HEK293 (cell line): ENCODE results near the gene MARCHF3.

Source experiments
- CTCF ChIP-seq: fragments of 450-650 bp; formaldehyde crosslinking; IDR thresholded peaks from 2 replicates; pipeline ENCODE4 v1.5.1; 2016; ENCODE audit warnings: missing biosample characterization, missing genetic modification characterization
- KLF1 ChIP-seq: fragments of 450-650 bp; formaldehyde crosslinking; IDR thresholded peaks from 2 replicates; pipeline ENCODE4 v1.5.1; 2016; ENCODE audit warnings: missing biosample characterization, missing genetic modification characterization
- MYNN ChIP-seq: fragments of 450-650 bp; formaldehyde crosslinking; IDR thresholded peaks from 2 replicates; pipeline ENCODE4 v1.5.1; 2016; ENCODE audit warnings: missing biosample characterization, missing genetic modification characterization, borderline replicate concordance
- ZBTB11 ChIP-seq: fragments of 450-650 bp; formaldehyde crosslinking; conservative IDR thresholded peaks from 2 replicates; pipeline ENCODE4 v1.5.1; 2016; ENCODE audit warnings: low read depth, missing biosample characterization, missing genetic modification characterization
- ZBTB17 ChIP-seq: fragments of 450-650 bp; formaldehyde crosslinking; IDR thresholded peaks from 2 replicates; pipeline ENCODE4 v1.5.1; 2016; ENCODE audit warnings: missing biosample characterization, missing genetic modification characterization
- ZNF423 ChIP-seq: fragments of 450-650 bp; formaldehyde crosslinking; IDR thresholded peaks from 2 replicates; pipeline ENCODE4 v1.5.1; 2016; ENCODE audit warnings: missing biosample characterization, missing genetic modification characterization
- ZNF518A ChIP-seq: fragments of 450-650 bp; formaldehyde crosslinking; conservative IDR thresholded peaks from 2 replicates; pipeline ENCODE4 v1.5.1; 2016; ENCODE audit warnings: low read depth, missing biosample characterization, missing genetic modification characterization

GRCh38 chr5:127012916-127013315, 17.4 kb downstream of the MARCHF3 start:
- TF ChIP-seq ZBTB11 (no peak), ZNF518A (tag by site-specific recombination) (no peak), CTCF (no peak), ZBTB17 (no peak), ZNF423 (tag by site-specific recombination) (no peak), MYNN (tag by site-specific recombination) (no peak), KLF1 (tag by site-specific recombination) (no peak)
